Endothelial cell of umbilical vein (primary cell): ENCODE measurements around the gene THSD4. TPM values are rescaled to one million over a fixed set of nuclear protein-coding genes. Genes with fewer than 3 reads are reported as not detected.
A peak's percentile ranks its signal among the peaks of the same experiment; 100 is the strongest.

Experiments
- BruUV-seq: library from RNA; stranded (reverse); fragments of 400-500 nt; replicated peaks from 2 replicates; lab custom pipeline; 2021; lab: Mats Ljungman, UMichigan
- CTCF ChIA-PET: fragments of 300-600, 350-600 bp; sonication (Branson Sonifier 250); formaldehyde crosslinking; loops from one replicate; lab custom pipeline; 2021; ENCODE audit warnings: antibody characterized with exemption, inconsistent platforms; lab: Charles Lee
- POLR2A ChIA-PET: fragments of 300-600, 350-600 bp; sonication (Branson Sonifier 250); formaldehyde crosslinking; loops from one replicate; lab custom pipeline; 2021; ENCODE audit warnings: antibody characterized with exemption, inconsistent platforms; lab: Charles Lee
- DNase-seq: peaks from one replicate; pipeline ENCODE4 v3.0.0-alpha.2; 2011; ENCODE audit warnings: low read depth, low spot score
- FAIRE-seq: peaks from 2 replicates; lab custom pipeline; 2011; peaks lifted over from hg19 to GRCh38; lab: Jason Lieb, UNC
- H2AFZ ChIP-seq: 2 replicates; pipeline ENCODE4 v1.6.0; 2012; ENCODE audit warnings: low read depth, low read length, control low read depth, inconsistent platforms
- H3K27ac ChIP-seq: 2 replicates; pipeline ENCODE4 v1.5.1; 2011; ENCODE audit warnings: low read depth, mild to moderate bottlenecking, control low read depth, low read length, moderate library complexity; ENCODE audit not compliant: insufficient read depth
- H3K27me3 ChIP-seq, 2 experiments: 2 replicates each; pipeline versions ENCODE4 v1.6.0 to v1.6.1; 2011; ENCODE audit warnings: low read length in 2 of 2, mixed read lengths in 1 of 2; ENCODE audit not compliant: control insufficient read depth in 2 of 2, insufficient read depth in 2 of 2
- H3K36me3 ChIP-seq, 2 experiments: 2 replicates in 1 of 2; 3 replicates in 1 of 2; pipeline ENCODE4 v1.5.1; 2011; ENCODE audit warnings: low read length in 2 of 2, mild to moderate bottlenecking in 1 of 2, moderate library complexity in 1 of 2; ENCODE audit not compliant: control insufficient read depth in 2 of 2, insufficient read depth in 2 of 2; ENCODE audit errors: extremely low read depth in 1 of 2
- H3K4me1 ChIP-seq: 3 replicates; pipeline ENCODE4 v1.5.1; 2011; ENCODE audit warnings: mild to moderate bottlenecking, low read length; ENCODE audit not compliant: control insufficient read depth, insufficient read depth; ENCODE audit errors: extremely low read depth
- H3K4me2 ChIP-seq: 2 replicates; pipeline ENCODE4 v1.6.1; 2011; ENCODE audit warnings: low read length, control low read depth, mixed read lengths; ENCODE audit not compliant: insufficient read depth
- H3K4me3 ChIP-seq, 3 experiments: fragments of 200-600 bp in 1 of 3; sonication (generic), shearing (Covaris generic) in 1 of 3; replicated peaks in 1 of 3; 2 replicates each; pipeline ENCODE4 v1.5.1; 2011 to 2016; ENCODE audit warnings: control low read depth in 3 of 3, low read length in 3 of 3, mild to moderate bottlenecking in 2 of 3, inconsistent platforms in 1 of 3, low read depth in 1 of 3, moderate library complexity in 1 of 3; ENCODE audit not compliant: insufficient read depth in 1 of 3
- H3K79me2 ChIP-seq: 2 replicates; pipeline ENCODE4 v1.6.0; 2012; ENCODE audit warnings: low read length, inconsistent platforms; ENCODE audit not compliant: control insufficient read depth, insufficient read depth
- H3K9ac ChIP-seq: replicated peaks from 2 replicates; pipeline ENCODE3; 2011; ENCODE audit warnings: low read length, control low read depth; ENCODE audit not compliant: insufficient read depth; ENCODE audit errors: extremely low read depth
- H3K9me1 ChIP-seq: replicated peaks from 3 replicates; pipeline ENCODE4 v1.6.0; 2011; ENCODE audit warnings: mild to moderate bottlenecking, low read length; ENCODE audit not compliant: control insufficient read depth, insufficient read depth; ENCODE audit errors: extremely low read depth
- H3K9me3 ChIP-seq: replicated peaks from 2 replicates; pipeline ENCODE4 v1.5.1; 2012; ENCODE audit warnings: low read length, inconsistent platforms; ENCODE audit not compliant: control insufficient read depth, insufficient read depth
- H4K20me1 ChIP-seq: replicated peaks from 2 replicates; pipeline ENCODE3; 2011; ENCODE audit warnings: mild to moderate bottlenecking, low read length; ENCODE audit not compliant: control insufficient read depth, insufficient read depth; ENCODE audit errors: extremely low read depth
- EZH2 ChIP-seq: IDR thresholded peaks from 2 replicates; pipeline ENCODE4 v1.6.1; 2012; ENCODE audit warnings: borderline replicate concordance, low read depth, mild to moderate bottlenecking, moderate library complexity, low read length, inconsistent platforms; ENCODE audit not compliant: severe bottlenecking
- FOS ChIP-seq: IDR thresholded peaks from 2 replicates; pipeline ENCODE4 v1.6.1; 2011; ENCODE audit warnings: mild to moderate bottlenecking, low read length, moderate library complexity, borderline replicate concordance; ENCODE audit not compliant: insufficient read depth
- GATA2 ChIP-seq: IDR thresholded peaks from 2 replicates; pipeline ENCODE4 v1.7.0; 2011; ENCODE audit warnings: low read depth, mild to moderate bottlenecking, moderate library complexity, mixed read lengths, low read length; ENCODE audit not compliant: insufficient read length, insufficient read depth
- JUN ChIP-seq: IDR thresholded peaks from 2 replicates; pipeline ENCODE4 v1.6.1; 2011; ENCODE audit warnings: borderline replicate concordance, low read depth; ENCODE audit not compliant: insufficient read length, insufficient read depth
- MYC ChIP-seq: IDR thresholded peaks from one replicate; pipeline ENCODE4 v1.6.1; 2011; ENCODE audit warnings: mild to moderate bottlenecking, low read depth, low read length
- POLR2A ChIP-seq: IDR thresholded peaks from 2 replicates; pipeline ENCODE4 v1.6.1; 2012; ENCODE audit warnings: low read depth, mild to moderate bottlenecking, control low read depth, low read length
- POLR2AphosphoS5 ChIP-seq: IDR thresholded peaks from 2 replicates; pipeline ENCODE4 v1.6.1; 2012; ENCODE audit warnings: low read depth, mild to moderate bottlenecking, control low read depth, low read length, moderate library complexity; ENCODE audit not compliant: insufficient read depth
- dilution Hi-C: fragments of 300-500 bp; cut with MboI; formaldehyde crosslinking; loops from one replicate; pipeline ENCODE4 v1.15.0; 2019; ENCODE audit warnings: low sequenced_read_pairs; ENCODE audit not compliant: extremely low pct_ligation_motif_present
- intact Hi-C: fragments of 100-400 bp; cut with micrococcal nuclease; formaldehyde crosslinking; loops from one replicate; pipeline ENCODE4 v1.10.0; 2022
- polyA plus RNA-seq, 4 experiments: library from polyadenylated mRNA; depleted of rRNA in 3 of 4; stranded (reverse) in 3 of 4; unstranded in 1 of 4; fragments of >200 nt; gene quantifications; 2 replicates each; pipeline versions ENCODE4 v1.2.1 to v1.2.3, GENCODE V29; 2011 to 2012; ENCODE audit warnings: missing spikeins in 1 of 4
- total RNA-seq: library from RNA; stranded (reverse); gene quantifications from 2 replicates; pipeline ENCODE4 v1.2.3, GENCODE V29; 2021
- TF ChIP-seq, protein P1 (sequence below), 2 donors: IDR thresholded peaks; 1 replicate in 1 of 2; 2 replicates in 1 of 2; pipeline ENCODE4 v1.5.1; 2011; ENCODE audit warnings: low read length in 2 of 2, mild to moderate bottlenecking in 2 of 2, moderate library complexity in 2 of 2, control low read depth in 1 of 2, inconsistent platforms in 1 of 2, low read depth in 1 of 2; ENCODE audit not compliant: insufficient read depth in 1 of 2; ENCODE audit errors: extremely low read depth in 1 of 2
- TF ChIP-seq, protein P2 (sequence below): IDR thresholded peaks from 2 replicates; pipeline ENCODE4 v1.6.1; 2011; ENCODE audit not compliant: insufficient read depth, insufficient read length

THSD4 gene
- total and polyA plus RNA-seq, 2 donors (not counting 3 experiments of a cell fraction or from before 2014, with no cell fraction given): 9.9 to 25.4 TPM

DNA sequence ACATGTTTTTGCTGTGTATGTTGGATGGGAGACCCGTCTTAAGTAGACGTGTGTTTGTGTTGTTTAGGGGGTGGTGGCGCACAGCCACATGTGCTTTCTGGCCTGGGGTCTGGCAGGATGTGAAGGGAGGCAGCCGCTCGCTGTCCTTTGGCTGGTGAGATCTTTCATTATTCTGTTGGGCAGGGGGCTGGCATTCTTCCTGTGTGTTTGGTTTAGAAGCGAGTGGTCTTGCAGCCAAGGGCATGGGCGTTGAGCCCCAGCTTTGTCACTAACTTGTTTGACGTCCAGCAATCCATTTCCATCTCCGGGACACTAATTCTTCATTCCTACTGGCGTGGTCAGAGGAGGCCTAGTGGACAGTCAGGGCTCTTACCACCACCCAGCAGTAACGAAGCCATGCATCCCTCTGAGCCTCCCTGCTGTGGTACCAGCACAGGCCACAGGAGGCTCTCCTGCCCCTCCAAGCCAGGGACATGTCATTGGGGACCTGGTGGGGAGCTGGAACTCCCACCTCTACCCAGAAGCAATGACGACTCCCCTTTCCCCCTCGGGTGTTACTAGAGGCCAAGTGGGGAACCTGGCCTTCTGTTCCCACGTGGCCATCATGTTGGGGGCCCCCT, 10.7 kb downstream of the THSD4 start:
- no peak overlapping the region for H3K4me2 ChIP-seq
- dilution Hi-C loops: no loop called here
- H3K9me1 ChIP-seq: no peaks in the 10 kb centered on the region
- DNase-seq (no peak), FAIRE-seq (no peak)
- H3K27me3 ChIP-seq: no peaks in the 10 kb centered on the region
- peaks cover 13% of the 10 kb centered on the region for H3K4me1 ChIP-seq
- H3K9ac ChIP-seq: no peak overlapping the region
- POLR2A ChIA-PET: no interaction called here
- H2AFZ ChIP-seq: no peak overlapping the region
- H3K9me3 ChIP-seq: no peaks in the 10 kb centered on the region
- H3K27ac ChIP-seq: no peak overlapping the region
- no peaks in the 10 kb centered on the region for H4K20me1 ChIP-seq
- intact Hi-C loops: loop anchor here (2.0 to 5.0 kb wide), 2 partner anchors 126 to 163 kb away; no protein-coding TSS in a partner anchor
- BruUV-seq: no TSS peak
- TF ChIP-seq, protein P1, sequence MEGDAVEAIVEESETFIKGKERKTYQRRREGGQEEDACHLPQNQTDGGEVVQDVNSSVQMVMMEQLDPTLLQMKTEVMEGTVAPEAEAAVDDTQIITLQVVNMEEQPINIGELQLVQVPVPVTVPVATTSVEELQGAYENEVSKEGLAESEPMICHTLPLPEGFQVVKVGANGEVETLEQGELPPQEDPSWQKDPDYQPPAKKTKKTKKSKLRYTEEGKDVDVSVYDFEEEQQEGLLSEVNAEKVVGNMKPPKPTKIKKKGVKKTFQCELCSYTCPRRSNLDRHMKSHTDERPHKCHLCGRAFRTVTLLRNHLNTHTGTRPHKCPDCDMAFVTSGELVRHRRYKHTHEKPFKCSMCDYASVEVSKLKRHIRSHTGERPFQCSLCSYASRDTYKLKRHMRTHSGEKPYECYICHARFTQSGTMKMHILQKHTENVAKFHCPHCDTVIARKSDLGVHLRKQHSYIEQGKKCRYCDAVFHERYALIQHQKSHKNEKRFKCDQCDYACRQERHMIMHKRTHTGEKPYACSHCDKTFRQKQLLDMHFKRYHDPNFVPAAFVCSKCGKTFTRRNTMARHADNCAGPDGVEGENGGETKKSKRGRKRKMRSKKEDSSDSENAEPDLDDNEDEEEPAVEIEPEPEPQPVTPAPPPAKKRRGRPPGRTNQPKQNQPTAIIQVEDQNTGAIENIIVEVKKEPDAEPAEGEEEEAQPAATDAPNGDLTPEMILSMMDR (IDR thresholded peaks at IDR 0.05; ENCODE audit: extremely low read depth in 1 of 2, insufficient read depth in 1 of 2, low read depth in 1 of 2, low read length in 2 of 2): peak; percentile 20 to 40
- TF ChIP-seq POLR2A: no peak
- no peaks in the 10 kb centered on the region for H3K36me3 ChIP-seq
- CTCF ChIA-PET: interaction anchor here (1.4 kb wide), 3 partner anchors 12 to 261 kb away, joined by 3 to 4 read pairs (median 3); no protein-coding TSS in a partner anchor
- H3K79me2 ChIP-seq: peaks cover 3% of the 10 kb centered on the region
- no peak overlapping the region for H3K4me3 ChIP-seq

DNA sequence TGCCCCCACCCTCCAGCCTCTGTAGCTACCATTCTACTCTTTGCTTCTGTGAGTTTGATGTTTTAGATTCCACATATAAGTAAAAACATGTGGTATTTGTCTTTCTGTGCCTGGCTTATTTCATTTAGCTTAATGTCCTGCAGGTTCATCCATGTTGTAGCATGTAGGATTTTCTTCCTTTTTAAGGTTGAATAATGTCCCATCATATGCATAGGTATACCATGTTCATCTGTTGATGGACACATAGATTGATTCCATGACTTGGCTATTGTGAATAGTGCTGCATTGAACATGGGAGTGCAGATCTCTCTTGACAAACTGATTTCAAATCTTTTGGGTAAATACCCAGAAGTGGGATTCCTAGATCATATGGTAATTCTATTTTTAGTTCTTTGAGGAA, 11.8 kb downstream of the THSD4 start:
- Histone ChIP-seq H3K4me3 (no peak overlapping the region), H3K4me2 (no peak overlapping the region), H3K36me3 (no peaks in the 10 kb centered on the region), H2AFZ (no peak overlapping the region), H3K4me1 (peaks cover 20% of the 10 kb centered on the region), H3K27ac (no peak overlapping the region), H4K20me1 (no peaks in the 10 kb centered on the region), H3K9me3 (no peaks in the 10 kb centered on the region), H3K9ac (no peak overlapping the region), H3K9me1 (no peaks in the 10 kb centered on the region), H3K27me3 (no peaks in the 10 kb centered on the region), H3K79me2 (peaks cover 3% of the 10 kb centered on the region)
- intact Hi-C loops (loop anchor here (2.0 to 5.0 kb wide), 2 partner anchors 125 to 162 kb away; no protein-coding TSS in a partner anchor), dilution Hi-C loops (no loop called here)
- BruUV-seq: no TSS peak
- DNase-seq (no peak), FAIRE-seq (peak; percentile 28)
- ChIA-PET CTCF (no interaction called here), POLR2A (no interaction called here)
- TF ChIP-seq EZH2 (no peak), MYC (no peak), POLR2AphosphoS5 (no peak), FOS (no peak), JUN (no peak), GATA2 (no peak), POLR2A (no peak)
- TF ChIP-seq, protein P2, sequence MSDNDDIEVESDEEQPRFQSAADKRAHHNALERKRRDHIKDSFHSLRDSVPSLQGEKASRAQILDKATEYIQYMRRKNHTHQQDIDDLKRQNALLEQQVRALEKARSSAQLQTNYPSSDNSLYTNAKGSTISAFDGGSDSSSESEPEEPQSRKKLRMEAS: no peak
- TF ChIP-seq, protein P1 (IDR thresholded peaks at IDR 0.05; ENCODE audit: extremely low read depth in 1 of 2, insufficient read depth in 1 of 2, low read depth in 1 of 2, low read length in 2 of 2): no peak
